SK-N-SH (cell line): ENCODE results near the gene TAF1A. TPM values are rescaled to one million over a fixed set of nuclear protein-coding genes. Genes with fewer than 3 reads are reported as not detected.

Experiments
- CTCF ChIA-PET: fragments of 300-600, 350-600 bp; formaldehyde crosslinking; extraction: SDS; loops from one replicate; lab custom pipeline; 2021; lab: Yijun Ruan, JAX
- POLR2A ChIA-PET: fragments of 350-600 bp; sonication (Branson Sonifier 250); formaldehyde crosslinking; extraction: SDS; loops from one replicate; lab custom pipeline; 2020; ENCODE audit warnings: antibody characterized with exemption, inconsistent platforms; lab: Yijun Ruan, JAX
- DNase-seq: peaks from one replicate; pipeline ENCODE4 v3.0.0; 2012
- H2AFZ ChIP-seq: fragments of 200-600 bp; sonication (generic); 2 replicates; pipeline ENCODE4 v1.8.1; 2016; ENCODE audit warnings: antibody characterized with exemption, mild to moderate bottlenecking, low read depth
- H3F3A ChIP-seq: fragments of 200-600 bp; sonication (generic); replicated peaks from 2 replicates; pipeline ENCODE3; 2016; ENCODE audit warnings: antibody characterized with exemption, mild to moderate bottlenecking; ENCODE audit not compliant: insufficient read depth
- H3K27ac ChIP-seq, 2 experiments: fragments of 200-500 bp in 1 of 2; fragments of 200-600 bp in 1 of 2; sonication (Bioruptor generic) in 1 of 2; sonication (generic), shearing (Covaris generic) in 1 of 2; 2 replicates each; pipeline versions ENCODE4 v1.5.1 to v1.6.1; 2014 to 2016; ENCODE audit warnings: low read depth in 2 of 2, inconsistent platforms in 1 of 2, low read length in 1 of 2, mild to moderate bottlenecking in 1 of 2, mixed read lengths in 1 of 2
- H3K27me3 ChIP-seq: fragments of 200-600 bp; sonication (generic), shearing (Covaris generic); 2 replicates; pipeline ENCODE4 v1.6.1; 2016; ENCODE audit warnings: mixed run types; ENCODE audit not compliant: insufficient read depth
- H3K36me3 ChIP-seq, 2 experiments: fragments of 200-500 bp in 1 of 2; fragments of 200-600 bp in 1 of 2; sonication (Bioruptor generic) in 1 of 2; sonication (generic) in 1 of 2; replicated peaks in 1 of 2; 2 replicates each; pipeline versions ENCODE3 to v1.5.1; 2014 to 2016; ENCODE audit warnings: low read length in 1 of 2, mild to moderate bottlenecking in 1 of 2; ENCODE audit not compliant: insufficient read depth in 2 of 2, control insufficient read depth in 1 of 2
- H3K4me1 ChIP-seq, 2 experiments: fragments of 200-500 bp in 1 of 2; fragments of 200-600 bp in 1 of 2; sonication (Bioruptor generic) in 1 of 2; sonication (generic), shearing (Covaris generic) in 1 of 2; 2 replicates each; pipeline versions ENCODE4 v1.5.1 to v1.6.1; 2014 to 2016; ENCODE audit warnings: low read depth in 1 of 2, low read length in 1 of 2, mixed run types in 1 of 2; ENCODE audit not compliant: insufficient read depth in 2 of 2, control insufficient read depth in 1 of 2
- H3K4me2 ChIP-seq: fragments of 200-600 bp; sonication (generic), shearing (Covaris generic); 2 replicates; pipeline ENCODE4 v1.6.1; 2017; ENCODE audit warnings: mixed run types
- H3K4me3 ChIP-seq, 2 experiments: fragments of 200-500 bp in 1 of 2; fragments of 200-600 bp in 1 of 2; sonication (Bioruptor generic) in 1 of 2; sonication (generic), shearing (Covaris generic) in 1 of 2; 2 replicates each; pipeline versions ENCODE4 v1.5.1 to v1.8.1; 2014 to 2016; ENCODE audit warnings: low read depth in 2 of 2, inconsistent platforms in 1 of 2, low read length in 1 of 2, mild to moderate bottlenecking in 1 of 2, mixed read lengths in 1 of 2, moderate library complexity in 1 of 2
- H3K79me2 ChIP-seq: fragments of 200-600 bp; sonication (generic); 2 replicates; pipeline ENCODE4 v1.8.1; 2017; ENCODE audit warnings: mild to moderate bottlenecking; ENCODE audit not compliant: insufficient read depth
- H3K9ac ChIP-seq: fragments of 200-600 bp; sonication (generic); 2 replicates; pipeline ENCODE4 v1.6.1; 2017; ENCODE audit warnings: mixed run types
- H3K9me2 ChIP-seq: fragments of 200-600 bp; sonication (generic); 2 replicates; pipeline ENCODE4 v1.6.1; 2017; ENCODE audit warnings: mixed run types
- H3K9me3 ChIP-seq: fragments of 200-600 bp; sonication (generic); 2 replicates; pipeline ENCODE4 v1.6.1; 2017; ENCODE audit warnings: mixed run types, mild to moderate bottlenecking, moderate library complexity
- H4K20me1 ChIP-seq: fragments of 200-600 bp; sonication (generic); 2 replicates; pipeline ENCODE4 v1.6.1; 2017; ENCODE audit warnings: mild to moderate bottlenecking, mixed run types; ENCODE audit not compliant: insufficient read depth
- CHD2 ChIP-seq: fragments of 150-350 bp; IDR thresholded peaks from 2 replicates; pipeline ENCODE4 v1.6.1; 2018; ENCODE audit warnings: low read length; ENCODE audit not compliant: partially characterized antibody
- EP300 ChIP-seq, 2 experiments: IDR thresholded peaks; 2 replicates each; pipeline versions ENCODE4 v1.4.0 to v1.6.1; 2012; ENCODE audit warnings: borderline replicate concordance in 1 of 2, low read depth in 1 of 2, low read length in 1 of 2
- EZH2phosphoT487 ChIP-seq: fragments of 200-600 bp; sonication (generic); IDR thresholded peaks from 2 replicates; pipeline ENCODE4 v1.6.1; 2017; ENCODE audit warnings: low read depth, mixed run types, mild to moderate bottlenecking, antibody characterized with exemption, moderate library complexity, borderline replicate concordance
- FOSL2 ChIP-seq: IDR thresholded peaks from 2 replicates; pipeline ENCODE4 v1.4.0; 2012; ENCODE audit warnings: low read depth, mild to moderate bottlenecking, moderate library complexity, borderline replicate concordance
- MEF2A ChIP-seq: IDR thresholded peaks from 2 replicates; pipeline ENCODE4 v1.4.0; 2012; ENCODE audit warnings: low read depth, borderline replicate concordance
- MXI1 ChIP-seq: IDR thresholded peaks from 2 replicates; pipeline ENCODE4 v1.6.1; 2012; ENCODE audit warnings: mild to moderate bottlenecking, low read depth, low read length, improper control_type of control experiment
- RAD21 ChIP-seq: IDR thresholded peaks from 2 replicates; pipeline ENCODE4 v1.6.1; 2012; ENCODE audit warnings: mild to moderate bottlenecking, low read length
- RFX5 ChIP-seq: IDR thresholded peaks from 2 replicates; pipeline ENCODE4 v1.6.1; 2012; ENCODE audit warnings: mild to moderate bottlenecking, improper control_type of control experiment, low read length
- TAF1 ChIP-seq: IDR thresholded peaks from 2 replicates; pipeline ENCODE4 v1.6.1; 2012; ENCODE audit warnings: low read depth, mild to moderate bottlenecking, low read length, moderate library complexity, borderline replicate concordance
- TCF12 ChIP-seq: IDR thresholded peaks from 2 replicates; pipeline ENCODE4 v1.4.0; 2012
- TEAD4 ChIP-seq: IDR thresholded peaks from 2 replicates; pipeline ENCODE4 v1.4.0; 2012; ENCODE audit warnings: mild to moderate bottlenecking, borderline replicate concordance; ENCODE audit not compliant: insufficient read depth
- WGBS: methylation state at CpG from one replicate; pipeline ENCODE4 v1.1.6; 2017; ENCODE audit warnings: low lambda C conversion rate; 5-methylcytosine and 5-hydroxymethylcytosine counted together
- polyA plus RNA-seq, 3 experiments: library from polyadenylated mRNA; depleted of rRNA; stranded (reverse); fragments of >200 nt; gene quantifications; 2 replicates each; pipeline ENCODE4 v1.2.3, GENCODE V29; 2012
- TF ChIP-seq, protein P1 (sequence below): IDR thresholded peaks from 2 replicates; pipeline ENCODE4; 2012
- TF ChIP-seq, protein P2 (sequence below): IDR thresholded peaks from 2 replicates; pipeline ENCODE4 v1.4.0; 2012; ENCODE audit warnings: low read depth, borderline replicate concordance
- TF ChIP-seq, protein P3 (sequence below): IDR thresholded peaks from 2 replicates; pipeline ENCODE4 v1.4.0; 2012; ENCODE audit warnings: low read depth, borderline replicate concordance

The TAF1A gene
- polyA plus RNA-seq, 1 of the 3 experiments (the other 2 are of a cell fraction) = 4.6 TPM

DNA sequence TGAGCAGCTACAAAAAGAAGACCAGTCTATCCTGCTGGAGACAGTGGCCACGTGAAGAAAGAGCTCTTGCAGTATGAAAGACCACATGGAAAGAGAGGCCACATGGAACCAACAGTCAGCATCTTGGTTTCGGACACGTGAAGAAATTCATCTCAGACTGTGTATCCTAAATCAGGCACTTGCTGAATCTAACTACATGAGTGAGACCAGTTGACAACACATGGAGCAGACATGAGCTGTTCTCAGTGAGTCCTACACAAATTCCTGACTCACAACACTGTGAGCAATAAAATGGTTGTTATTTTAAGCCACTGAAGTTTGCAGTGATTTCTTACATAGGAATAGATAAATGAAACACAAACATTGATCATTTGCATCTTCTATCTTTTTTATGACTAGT lies 2.4 kb upstream of the TAF1A start:
- Histone ChIP-seq H3F3A (no peaks in the 10 kb centered on the region), H2AFZ (no peak overlapping the region), H3K4me1 (peaks cover 0 to 14% of the 10 kb centered on the region in 2 experiments; a peak in 3 of 4 replicates), H3K9me3 (no peaks in the 10 kb centered on the region), H3K27me3 (no peaks in the 10 kb centered on the region), H3K9ac (no peak overlapping the region), H4K20me1 (no peaks in the 10 kb centered on the region), H3K27ac (no peak overlapping the region), H3K9me2 (no peaks in the 10 kb centered on the region), H3K4me3 (no peak overlapping the region), H3K4me2 (no peak overlapping the region), H3K36me3 (peaks cover 2 to 4% of the 10 kb centered on the region in 2 experiments), H3K79me2 (peaks cover 23% of the 10 kb centered on the region)
- ChIA-PET CTCF (interaction anchor here (0.7 kb wide), 1 partner anchor 19 kb away, joined by 3 read pairs; no protein-coding TSS in a partner anchor), POLR2A (no interaction called here)
- WGBS = 86% methylated on average over 3 of the region's 3 CpGs
- no peak for TF ChIP-seq TAF1
- TF ChIP-seq RFX5 = no peak
- TF ChIP-seq RAD21 = no peak
- DNase-seq = no peak

DNA sequence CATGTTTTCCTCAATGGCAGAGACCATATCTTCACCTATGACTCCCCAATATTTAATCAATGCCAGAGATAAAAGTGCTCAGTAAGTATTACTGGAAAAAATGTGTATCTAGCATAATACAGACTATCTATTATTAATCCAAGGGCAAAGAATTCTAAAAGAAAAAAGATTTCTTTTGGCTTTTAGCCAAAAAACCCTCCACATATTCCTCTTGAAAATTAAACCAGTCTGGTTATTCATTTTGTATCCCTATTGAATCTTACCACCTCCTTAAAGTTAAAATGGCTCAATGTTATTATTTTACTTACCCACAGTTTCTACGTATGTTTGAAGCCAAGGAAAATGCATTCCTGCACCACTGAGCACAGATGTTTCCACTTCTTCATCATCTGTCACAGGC lies 1.6 kb downstream of the TAF1A start:
- Histone ChIP-seq H3K27ac (no peak overlapping the region), H3K27me3 (no peaks in the 10 kb centered on the region), H3F3A (peaks cover 2% of the 10 kb centered on the region), H3K4me2 (peak overlapping the region; percentile 82; the same call in 1 of the 2 replicates), H3K9me3 (no peaks in the 10 kb centered on the region), H3K9ac (no peak overlapping the region), H3K36me3 (peaks cover 33% of the 10 kb centered on the region in 2 experiments), H2AFZ (no peak overlapping the region), H3K4me3 (peak overlapping the region in 1 of 2 experiments; percentile 90; a peak in 1 of 4 replicates), H4K20me1 (no peaks in the 10 kb centered on the region), H3K9me2 (no peaks in the 10 kb centered on the region), H3K79me2 (peaks cover 62% of the 10 kb centered on the region), H3K4me1 (peaks cover 0 to 14% of the 10 kb centered on the region in 2 experiments; a peak in 3 of 4 replicates)
- WGBS = 76% methylated on average over 1 of the region's 1 CpG
- TF ChIP-seq TEAD4 = no peak
- ChIA-PET CTCF (interaction anchor here (0.8 kb wide), 1 partner anchor 27 kb away, joined by 3 read pairs; no protein-coding TSS in a partner anchor), POLR2A (no interaction called here)
- DNase-seq = no peak

DNA sequence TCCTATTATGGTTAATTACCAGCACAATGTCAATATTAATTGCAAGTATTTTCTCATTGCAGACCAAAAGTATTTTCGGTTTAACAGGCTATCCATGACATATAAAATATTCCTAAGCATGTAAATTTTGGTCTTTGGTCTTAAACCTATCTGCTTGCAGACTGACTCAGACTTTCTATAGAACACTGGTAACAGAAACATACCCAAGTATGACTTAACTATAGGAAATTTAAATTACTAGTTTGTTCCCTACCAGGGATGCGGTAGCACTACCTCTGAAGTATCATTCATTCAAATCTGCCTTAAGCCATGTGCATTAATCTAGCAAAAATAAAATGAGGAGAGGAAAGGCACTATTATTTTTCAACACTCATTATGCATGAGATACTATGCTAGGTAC lies 2.9 kb downstream of the TAF1A start:
- Histone ChIP-seq H3K9ac (no peak overlapping the region), H3K36me3 (peaks cover 43 to 44% of the 10 kb centered on the region in 2 experiments), H3K27ac (no peak overlapping the region), H3K79me2 (peaks cover 67% of the 10 kb centered on the region), H3K4me1 (peaks cover 8 to 14% of the 10 kb centered on the region in 2 experiments; a peak in 3 of 4 replicates), H3K9me3 (no peaks in the 10 kb centered on the region), H3K27me3 (no peaks in the 10 kb centered on the region), H2AFZ (no peak overlapping the region), H3F3A (peaks cover 10% of the 10 kb centered on the region), H3K4me2 (no peak overlapping the region), H4K20me1 (no peaks in the 10 kb centered on the region), H3K9me2 (no peaks in the 10 kb centered on the region), H3K4me3 (no peak overlapping the region)
- TF ChIP-seq TEAD4 = no peak
- TF ChIP-seq EP300 (IDR thresholded peaks at IDR 0.05; ENCODE audit: borderline replicate concordance in 1 of 2, low read depth in 1 of 2, low read length in 1 of 2) = no peak
- TF ChIP-seq, protein P1, sequence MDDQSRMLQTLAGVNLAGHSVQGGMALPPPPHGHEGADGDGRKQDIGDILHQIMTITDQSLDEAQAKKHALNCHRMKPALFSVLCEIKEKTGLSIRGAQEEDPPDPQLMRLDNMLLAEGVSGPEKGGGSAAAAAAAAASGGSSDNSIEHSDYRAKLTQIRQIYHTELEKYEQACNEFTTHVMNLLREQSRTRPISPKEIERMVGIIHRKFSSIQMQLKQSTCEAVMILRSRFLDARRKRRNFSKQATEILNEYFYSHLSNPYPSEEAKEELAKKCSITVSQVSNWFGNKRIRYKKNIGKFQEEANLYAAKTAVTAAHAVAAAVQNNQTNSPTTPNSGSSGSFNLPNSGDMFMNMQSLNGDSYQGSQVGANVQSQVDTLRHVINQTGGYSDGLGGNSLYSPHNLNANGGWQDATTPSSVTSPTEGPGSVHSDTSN = no peak
- no peak for TF ChIP-seq MEF2A
- TF ChIP-seq, protein P2, sequence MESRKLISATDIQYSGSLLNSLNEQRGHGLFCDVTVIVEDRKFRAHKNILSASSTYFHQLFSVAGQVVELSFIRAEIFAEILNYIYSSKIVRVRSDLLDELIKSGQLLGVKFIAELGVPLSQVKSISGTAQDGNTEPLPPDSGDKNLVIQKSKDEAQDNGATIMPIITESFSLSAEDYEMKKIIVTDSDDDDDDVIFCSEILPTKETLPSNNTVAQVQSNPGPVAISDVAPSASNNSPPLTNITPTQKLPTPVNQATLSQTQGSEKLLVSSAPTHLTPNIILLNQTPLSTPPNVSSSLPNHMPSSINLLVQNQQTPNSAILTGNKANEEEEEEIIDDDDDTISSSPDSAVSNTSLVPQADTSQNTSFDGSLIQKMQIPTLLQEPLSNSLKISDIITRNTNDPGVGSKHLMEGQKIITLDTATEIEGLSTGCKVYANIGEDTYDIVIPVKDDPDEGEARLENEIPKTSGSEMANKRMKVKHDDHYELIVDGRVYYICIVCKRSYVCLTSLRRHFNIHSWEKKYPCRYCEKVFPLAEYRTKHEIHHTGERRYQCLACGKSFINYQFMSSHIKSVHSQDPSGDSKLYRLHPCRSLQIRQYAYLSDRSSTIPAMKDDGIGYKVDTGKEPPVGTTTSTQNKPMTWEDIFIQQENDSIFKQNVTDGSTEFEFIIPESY = no peak
- no peak for TF ChIP-seq FOSL2
- no peak for TF ChIP-seq EZH2phosphoT487
- no peak for TF ChIP-seq TCF12
- no peak for TF ChIP-seq MXI1
- no peak for TF ChIP-seq CHD2
- no peak for TF ChIP-seq RFX5
- no peak for TF ChIP-seq RAD21
- TF ChIP-seq, protein P3, sequence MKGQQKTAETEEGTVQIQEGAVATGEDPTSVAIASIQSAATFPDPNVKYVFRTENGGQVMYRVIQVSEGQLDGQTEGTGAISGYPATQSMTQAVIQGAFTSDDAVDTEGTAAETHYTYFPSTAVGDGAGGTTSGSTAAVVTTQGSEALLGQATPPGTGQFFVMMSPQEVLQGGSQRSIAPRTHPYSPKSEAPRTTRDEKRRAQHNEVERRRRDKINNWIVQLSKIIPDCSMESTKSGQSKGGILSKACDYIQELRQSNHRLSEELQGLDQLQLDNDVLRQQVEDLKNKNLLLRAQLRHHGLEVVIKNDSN = no peak
- CTCF ChIA-PET = interaction anchor here (1.3 kb wide), 1 partner anchor 131 kb away, joined by 4 read pairs; no protein-coding TSS in a partner anchor
- POLR2A ChIA-PET = no interaction called here
- no peak for DNase-seq
- 88% methylated on average over 2 of the region's 2 CpGs for WGBS
